SK-N-DZ (cell line): Measurements from ENCODE around the gene DMRTB1.

Source experiments
- DNase-seq: peaks from one replicate; pipeline ENCODE4 v3.0.0-alpha.2; 2015; ENCODE audit warnings: low spot score

DMRTB1 gene

GRCh38 chr1:53508056-53508990, 49.1 kb downstream of the DMRTB1 start:
- no peak for DNase-seq

GRCh38 chr1:53508991-53509666, 49.9 kb downstream of the DMRTB1 start:
- no peak for DNase-seq

- no peak for DNase-seq
Observed at GRCh38 chr1:53509775-53510174, 50.6 kb downstream of the DMRTB1 start.

- DNase-seq = no peak
Observed at GRCh38 chr1:53510215-53510614, 51.0 kb downstream of the DMRTB1 start.

GRCh38 chr1:53511323-53511932, 52.2 kb downstream of the DMRTB1 start:
- DNase-seq = no peak

- DNase-seq = no peak
Observed at GRCh38 chr1:53511933-53512806, 53.0 kb downstream of the DMRTB1 start.

- no peak for DNase-seq
Observed at GRCh38 chr1:53512807-53513755, 53.9 kb downstream of the DMRTB1 start.

GRCh38 chr1:53513846-53514245, 54.6 kb downstream of the DMRTB1 start:
- no peak for DNase-seq

- DNase-seq = no peak
Observed at GRCh38 chr1:53514436-53514835, 55.2 kb downstream of the DMRTB1 start.

GRCh38 chr1:53516181-53516580, 57.0 kb downstream of the DMRTB1 start:
- DNase-seq = no peak
